Raji (cell line): Measurements from ENCODE around the gene NUDCD2.

Experiments
- POLR2A ChIP-seq: IDR thresholded peaks from 2 replicates; pipeline ENCODE4 v1.6.1; 2011; ENCODE audit warnings: low read depth, low read length, control low read depth; ENCODE audit not compliant: insufficient read depth

The NUDCD2 gene

DNA sequence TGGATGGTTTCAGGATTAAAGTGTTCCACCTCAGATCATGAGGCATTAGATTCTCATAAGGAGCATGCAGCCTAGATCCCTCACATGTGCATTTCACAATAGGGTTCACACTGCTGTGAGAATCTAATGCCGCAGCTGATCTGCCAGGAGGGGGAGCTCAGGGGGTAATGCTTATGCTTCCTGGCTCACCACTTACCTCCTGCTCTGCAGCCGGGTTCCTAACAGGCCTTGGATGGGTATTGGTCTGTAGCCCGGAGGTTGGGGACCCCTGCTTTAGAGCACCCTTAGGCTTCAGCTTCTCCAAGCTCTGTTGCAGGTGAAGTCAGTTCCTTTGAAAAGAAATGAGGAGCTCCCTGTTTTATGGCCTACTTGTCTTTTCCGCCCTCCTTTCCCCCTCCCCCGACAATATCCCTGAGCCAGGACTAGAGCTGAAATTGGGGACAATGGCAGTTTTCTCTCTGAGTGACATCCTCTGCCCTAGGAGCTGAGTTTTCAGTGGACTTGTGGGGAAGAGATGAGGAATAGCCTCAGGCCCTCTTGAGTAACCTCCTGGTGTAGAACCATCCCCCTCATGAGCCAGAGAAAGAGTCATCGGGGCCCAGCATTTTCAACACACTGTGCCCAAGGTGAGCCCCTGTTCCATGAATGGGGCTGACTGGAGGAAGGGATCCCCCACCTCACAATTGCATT is 29.3 kb upstream of the NUDCD2 start:
- TF ChIP-seq POLR2A = no peak

DNA sequence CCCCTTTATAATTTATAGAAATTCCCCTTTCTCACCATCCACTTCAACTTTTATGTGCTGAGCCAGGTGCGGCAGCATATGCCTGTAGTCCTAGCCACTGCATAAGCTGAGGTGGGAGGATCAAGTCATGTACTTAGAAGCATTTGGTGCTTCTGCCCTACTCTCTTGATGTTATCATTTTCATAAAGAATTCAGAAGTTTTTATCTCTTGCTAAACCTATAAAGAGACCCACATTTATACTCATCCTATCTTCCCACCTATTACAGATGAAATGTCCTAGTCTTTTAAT is 19.0 kb upstream of the NUDCD2 start:
- no peak for TF ChIP-seq POLR2A

DNA sequence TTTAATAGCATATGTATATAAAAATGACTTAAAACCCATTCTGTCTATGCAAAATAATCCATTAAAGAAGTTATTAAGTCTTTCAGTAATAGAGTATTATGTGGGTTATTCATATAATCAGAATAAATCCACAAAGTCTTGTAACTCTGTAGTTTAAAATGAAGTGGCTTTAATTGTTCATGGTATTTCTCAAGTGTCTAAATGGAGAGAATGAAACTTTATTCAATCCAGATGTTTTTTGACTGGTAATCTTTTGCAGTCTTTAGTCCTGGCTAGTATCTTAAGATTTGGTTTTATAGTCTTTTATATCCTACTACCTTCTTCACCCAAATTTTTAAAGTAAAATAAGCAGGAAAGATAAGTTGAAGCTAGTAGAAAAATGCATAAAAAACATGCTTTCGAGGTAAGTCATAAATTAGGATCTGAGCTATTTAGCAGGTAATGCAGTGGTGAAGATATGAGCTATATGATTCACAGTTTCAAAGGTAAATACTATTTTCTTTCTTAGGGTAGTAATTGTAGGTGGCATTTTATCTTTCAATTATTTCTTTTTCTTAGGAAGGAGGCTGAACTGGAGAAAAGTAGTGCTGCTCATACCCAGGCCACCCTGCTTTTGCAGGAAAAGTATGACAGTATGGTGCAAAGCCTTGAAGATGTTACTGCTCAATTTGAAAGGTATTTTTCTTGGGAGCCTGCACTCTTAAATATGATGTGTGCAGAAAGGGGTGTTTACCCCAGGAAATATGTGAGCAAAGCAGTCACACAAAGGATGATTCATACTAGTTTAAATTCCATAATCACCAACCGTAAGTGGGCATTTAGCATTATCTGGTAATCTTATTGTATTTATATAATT is 18.5 kb upstream of the NUDCD2 start:
- no peak for TF ChIP-seq POLR2A

DNA sequence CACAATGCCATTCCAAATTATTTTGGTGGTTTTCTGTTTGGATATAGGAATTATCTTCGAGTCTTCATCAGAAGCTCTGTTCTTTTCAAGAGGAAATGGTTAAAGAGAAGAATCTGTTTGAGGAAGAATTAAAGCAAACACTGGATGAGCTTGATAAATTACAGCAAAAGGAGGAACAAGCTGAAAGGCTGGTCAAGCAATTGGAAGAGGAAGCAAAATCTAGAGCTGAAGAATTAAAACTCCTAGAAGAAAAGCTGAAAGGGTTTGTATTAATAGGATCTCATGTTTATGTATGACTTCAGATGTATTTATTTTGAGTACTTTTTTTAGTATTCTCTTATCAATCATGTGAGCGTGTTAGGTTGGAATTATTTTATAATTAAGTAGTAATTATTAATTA is 15.5 kb upstream of the NUDCD2 start:
- no peak for TF ChIP-seq POLR2A

DNA sequence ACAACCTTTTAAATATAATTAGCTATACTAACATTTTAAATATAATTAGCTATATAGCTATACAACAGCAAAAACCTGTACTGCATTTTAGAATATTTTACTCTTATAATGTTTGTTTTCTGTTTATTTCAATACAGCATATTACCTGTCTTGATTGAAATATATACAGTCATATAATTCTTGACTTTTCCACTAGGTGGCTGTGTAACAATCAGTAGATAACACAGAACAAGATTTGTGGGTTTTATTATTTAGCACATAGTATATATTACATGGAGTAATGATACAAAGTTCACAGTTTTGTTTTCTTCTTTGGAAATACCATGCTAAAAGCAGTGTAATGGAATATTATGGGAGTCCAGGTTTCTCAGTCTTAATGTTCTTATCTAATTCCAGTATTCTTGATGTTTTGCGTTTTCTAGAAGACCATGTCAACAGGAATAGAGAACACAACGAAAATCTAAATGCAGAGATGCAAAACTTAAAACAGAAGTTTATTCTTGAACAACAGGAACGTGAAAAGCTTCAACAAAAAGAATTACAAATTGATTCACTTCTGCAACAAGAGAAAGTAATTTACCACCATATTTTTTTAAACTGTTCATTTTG is 13.8 kb upstream of the NUDCD2 start:
- TF ChIP-seq POLR2A = no peak

DNA sequence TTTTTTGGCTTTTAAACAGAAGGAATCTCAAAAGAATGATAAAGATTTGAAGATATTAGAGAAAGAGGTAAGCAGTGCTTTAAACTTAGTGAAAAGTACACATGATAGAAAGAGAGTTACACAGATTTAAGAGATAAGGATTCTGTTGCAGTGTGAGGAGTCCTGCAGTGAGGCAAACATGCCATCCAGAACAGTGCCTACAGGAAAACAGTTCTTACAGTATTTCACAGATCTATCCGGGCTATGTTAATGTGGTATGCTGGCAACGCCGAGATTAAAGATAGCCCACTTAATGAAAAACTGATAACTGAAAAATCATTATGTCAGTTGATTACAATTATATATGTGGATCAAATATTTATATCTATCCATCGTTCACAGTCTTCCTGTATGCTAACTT is 7.8 kb upstream of the NUDCD2 start:
- no peak for TF ChIP-seq POLR2A

DNA sequence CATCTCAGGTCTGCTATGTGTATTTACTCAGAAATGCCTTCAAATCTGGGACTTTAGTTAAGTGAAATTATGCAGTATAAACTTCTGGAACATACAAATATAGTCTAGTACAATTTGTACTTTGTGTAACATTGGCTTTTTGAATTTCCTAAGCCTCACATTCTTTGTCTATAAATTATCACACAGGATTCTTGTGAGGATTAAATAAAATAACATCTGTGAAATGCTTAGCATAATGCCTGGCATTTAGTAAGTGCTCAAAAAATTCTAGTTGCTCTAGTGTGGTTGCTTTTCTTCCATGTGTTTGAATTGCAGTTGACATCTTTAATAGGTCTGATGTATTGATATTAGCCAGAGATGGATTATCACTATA is 3.1 kb upstream of the NUDCD2 start:
- TF ChIP-seq POLR2A = no peak

DNA sequence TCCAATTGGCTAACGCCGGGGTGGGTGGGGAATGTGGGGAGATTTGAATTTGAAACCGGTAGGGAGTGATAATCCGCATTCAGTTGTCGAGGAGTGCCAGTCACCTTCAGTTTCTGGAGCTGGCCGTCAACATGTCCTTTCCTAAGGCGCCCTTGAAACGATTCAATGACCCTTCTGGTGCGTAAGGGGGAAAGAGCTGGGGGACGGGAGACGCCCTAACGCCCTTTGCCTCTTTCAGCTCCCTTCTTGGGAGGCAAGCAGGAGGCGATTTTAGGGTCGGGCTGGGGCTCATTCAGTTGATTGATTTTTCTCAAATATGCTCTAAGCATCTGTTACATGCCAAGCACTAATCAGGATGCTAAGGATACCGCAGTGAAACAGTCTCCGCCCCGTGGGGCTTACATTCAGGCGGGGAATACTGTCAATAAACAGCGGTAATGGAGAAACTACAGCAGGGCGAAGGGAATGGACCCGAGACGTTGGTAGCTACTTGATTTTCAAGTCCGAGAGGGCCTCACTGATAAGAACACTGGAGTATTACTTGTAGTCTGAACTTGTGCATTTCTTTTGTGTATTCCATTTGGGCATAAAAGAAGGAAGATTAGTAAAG is 765 bp upstream of the NUDCD2 start, which contains the start of gene HMMR:
HMMR (plus strand) TSS at position 71 of the 610 bp plus-strand sequence; CDS start at position 132, 61 bp downstream.
- TF ChIP-seq POLR2A = peak; percentile 81

DNA sequence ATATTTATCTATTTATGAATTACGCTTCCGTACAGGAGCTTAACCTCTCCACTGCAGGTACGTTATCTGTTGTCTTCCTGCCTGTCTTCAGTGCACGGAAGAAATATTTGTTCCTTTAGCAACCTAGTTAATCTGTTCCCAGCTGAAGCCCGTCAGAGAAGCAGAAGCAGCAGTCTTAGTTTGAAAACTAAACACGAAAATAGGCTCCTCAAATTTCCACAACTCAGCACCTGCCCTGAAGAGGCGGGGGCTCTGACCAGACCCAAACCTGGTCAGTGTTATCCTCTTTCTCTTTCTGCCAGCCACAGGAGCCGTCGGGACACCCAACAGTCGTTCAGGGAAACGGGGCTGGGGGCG is 462 bp downstream of the NUDCD2 start:
- TF ChIP-seq POLR2A = no peak

DNA sequence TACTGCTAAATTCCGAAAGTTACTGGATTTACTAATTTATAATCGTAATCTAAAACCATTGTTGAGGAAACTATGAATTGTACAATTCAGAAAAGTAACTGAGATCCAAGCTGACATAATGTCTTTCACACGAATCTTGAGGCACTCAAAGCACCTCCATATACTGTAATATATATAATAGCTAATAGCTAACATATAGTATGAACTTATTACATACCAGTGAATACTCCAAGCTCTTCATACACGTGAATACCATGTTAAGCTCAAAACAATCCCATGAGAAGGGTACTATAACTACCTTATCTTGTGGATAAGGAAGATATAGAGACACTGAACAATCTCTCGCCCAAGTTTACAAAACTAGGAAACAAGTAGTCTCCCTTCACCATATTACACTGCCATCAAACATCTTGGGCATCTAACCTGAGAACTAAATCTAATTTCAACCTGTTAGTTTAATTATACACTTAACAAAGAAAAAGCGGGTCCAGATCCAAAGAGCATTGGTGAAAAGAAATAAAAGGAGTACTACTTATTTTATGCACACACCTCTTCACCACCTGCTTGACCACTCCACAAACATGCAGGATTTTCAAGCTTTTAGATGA is 1.0 kb downstream of the NUDCD2 start:
- TF ChIP-seq POLR2A = no peak

DNA sequence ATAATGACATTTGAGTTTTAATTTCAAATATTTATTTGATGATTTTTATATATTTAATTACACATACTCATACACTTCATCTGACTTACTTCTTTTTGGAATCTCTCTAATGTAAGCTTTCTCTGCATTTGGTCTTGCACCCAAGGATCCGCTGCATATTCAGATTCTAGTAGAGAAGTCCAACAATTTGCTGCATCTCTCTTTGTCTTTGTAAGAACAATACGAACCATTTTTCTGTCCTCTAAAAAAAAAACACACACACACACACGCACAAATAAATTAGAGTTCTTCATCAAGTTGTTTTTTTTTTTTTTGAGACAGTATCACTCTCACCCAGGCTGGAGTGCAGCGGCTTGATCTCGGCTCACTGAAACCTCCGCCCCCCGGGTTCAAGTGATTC is 3.1 kb downstream of the NUDCD2 start:
- no peak for TF ChIP-seq POLR2A

DNA sequence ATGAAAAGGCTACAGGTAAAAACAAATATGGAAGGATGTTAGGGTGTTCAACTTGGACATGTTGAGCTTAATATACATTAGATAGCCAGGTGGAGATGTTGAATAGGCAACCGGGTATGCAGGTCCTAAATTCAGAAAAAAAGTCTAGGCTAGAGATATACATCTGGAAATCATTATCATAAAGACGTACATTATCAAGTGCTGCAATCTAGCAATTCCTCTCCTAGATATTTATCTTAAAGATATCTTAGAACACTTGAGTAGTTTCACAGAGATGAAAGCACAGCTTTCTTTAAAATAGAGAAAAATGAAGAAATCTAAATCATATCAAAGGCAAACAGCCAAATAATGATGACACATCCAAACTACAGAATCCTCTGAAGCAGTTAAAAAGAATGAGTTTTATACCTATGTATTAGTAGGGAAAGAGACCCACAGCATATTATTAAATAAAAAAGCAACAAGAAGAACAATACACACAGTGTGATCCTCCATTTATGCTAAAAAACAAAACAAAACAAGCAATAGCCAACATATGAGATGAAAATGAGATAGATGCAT is 3.8 kb downstream of the NUDCD2 start:
- TF ChIP-seq POLR2A = no peak

DNA sequence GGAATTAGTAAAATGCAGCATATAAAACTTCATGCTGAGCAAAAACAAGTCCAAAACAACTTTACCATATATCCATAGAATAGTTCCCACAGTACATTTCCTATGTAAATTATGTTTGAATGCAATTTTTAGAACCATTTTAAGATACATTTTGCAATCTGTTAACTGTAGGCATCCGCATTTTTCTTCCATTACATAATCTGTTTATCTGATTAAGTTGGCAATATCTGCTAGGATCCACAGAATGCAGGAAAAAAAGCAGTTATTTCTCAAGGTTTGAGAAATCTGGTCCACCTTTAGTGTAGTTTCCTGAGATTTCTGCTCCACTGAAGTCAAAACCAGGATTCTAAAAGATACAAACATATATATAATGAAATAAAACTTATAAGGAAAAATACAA is 6.2 kb downstream of the NUDCD2 start:
- TF ChIP-seq POLR2A = no peak

DNA sequence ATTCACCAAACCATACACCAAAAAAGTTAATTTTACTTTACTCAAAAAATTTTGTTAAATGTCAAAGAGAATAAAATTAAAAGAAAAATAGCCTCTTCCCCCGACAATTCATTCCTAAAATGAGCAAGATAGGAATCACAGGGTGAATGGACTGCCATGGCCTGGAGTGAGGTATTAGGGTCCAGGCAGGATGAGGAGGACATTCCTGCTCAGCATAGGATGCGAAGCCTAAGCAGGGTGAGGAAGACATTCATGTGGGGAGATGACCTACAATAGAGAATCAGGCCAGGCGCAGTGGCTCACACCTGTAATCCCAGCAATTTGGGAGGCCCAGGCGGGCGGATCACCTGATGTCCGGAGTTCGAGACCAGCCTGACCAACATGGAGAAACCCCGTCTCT is 8.4 kb downstream of the NUDCD2 start:
- TF ChIP-seq POLR2A = no peak

DNA sequence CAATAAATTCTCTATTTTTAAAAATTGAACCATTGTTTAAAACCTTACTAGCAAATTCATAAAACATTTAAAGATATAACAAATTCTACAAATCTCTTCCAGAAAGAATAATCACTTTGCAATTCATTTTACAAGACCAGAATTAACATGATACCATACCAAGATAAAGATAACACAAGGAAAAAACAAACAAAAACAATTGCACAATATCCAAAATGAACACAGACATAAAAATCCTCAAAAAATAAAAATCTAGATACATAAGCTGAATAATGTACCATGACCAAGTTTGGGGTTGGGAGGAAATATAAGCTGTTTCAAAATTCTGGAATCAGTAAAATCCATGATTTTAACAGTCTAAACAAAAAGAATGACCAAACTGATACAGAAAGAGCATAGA is 11.4 kb downstream of the NUDCD2 start:
- TF ChIP-seq POLR2A = no peak
